Subcutaneous abdominal adipose tissue (tissue), 5 donors: ENCODE results near the gene TNPO3.
"Not testable (repeated sequence)": the region's sequence is repeated elsewhere in the genome, so short reads cannot be mapped to it uniquely, and the experiment has no call there.

Experiments used
- H3K27ac ChIP-seq: one replicate; pipeline ENCODE4 v1.7.0; 2013; ENCODE audit warnings: low read depth, mild to moderate bottlenecking, inconsistent platforms, low read length, moderate library complexity
- H3K27me3 ChIP-seq, 5 donors: one replicate each; pipeline ENCODE4 v1.7.0; 2013; ENCODE audit warnings: low read length in 5 of 5, inconsistent platforms in 1 of 5; ENCODE audit not compliant: control insufficient read depth in 5 of 5, insufficient read depth in 4 of 5
- H3K36me3 ChIP-seq, 5 donors: one replicate each; pipeline ENCODE4 v1.7.0; 2013; ENCODE audit warnings: low read length in 5 of 5; ENCODE audit not compliant: control insufficient read depth in 5 of 5, insufficient read depth in 5 of 5
- H3K4me1 ChIP-seq, 5 donors: one replicate each; pipeline ENCODE4 v1.7.0; 2013; ENCODE audit warnings: low read length in 5 of 5, mild to moderate bottlenecking in 3 of 5, moderate library complexity in 1 of 5; ENCODE audit not compliant: control insufficient read depth in 5 of 5, insufficient read depth in 5 of 5
- H3K4me3 ChIP-seq, 5 donors: one replicate each; pipeline ENCODE4 v1.7.0; 2013; ENCODE audit warnings: low read length in 5 of 5, low read depth in 1 of 5
- H3K9ac ChIP-seq, 5 donors: one replicate each; pipeline ENCODE4 v1.7.0; 2013; ENCODE audit warnings: low read length in 5 of 5, mild to moderate bottlenecking in 4 of 5, moderate library complexity in 3 of 5
- H3K9me3 ChIP-seq, 5 donors: one replicate each; pipeline ENCODE4 v1.7.0; 2013; ENCODE audit warnings: low read length in 5 of 5; ENCODE audit not compliant: control insufficient read depth in 5 of 5
- donor health status: healthy.
- donor health status: healthy.
- donor health status: healthy.
- donor health status: healthy.
- donor health status: healthy.

The TNPO3 gene

DNA sequence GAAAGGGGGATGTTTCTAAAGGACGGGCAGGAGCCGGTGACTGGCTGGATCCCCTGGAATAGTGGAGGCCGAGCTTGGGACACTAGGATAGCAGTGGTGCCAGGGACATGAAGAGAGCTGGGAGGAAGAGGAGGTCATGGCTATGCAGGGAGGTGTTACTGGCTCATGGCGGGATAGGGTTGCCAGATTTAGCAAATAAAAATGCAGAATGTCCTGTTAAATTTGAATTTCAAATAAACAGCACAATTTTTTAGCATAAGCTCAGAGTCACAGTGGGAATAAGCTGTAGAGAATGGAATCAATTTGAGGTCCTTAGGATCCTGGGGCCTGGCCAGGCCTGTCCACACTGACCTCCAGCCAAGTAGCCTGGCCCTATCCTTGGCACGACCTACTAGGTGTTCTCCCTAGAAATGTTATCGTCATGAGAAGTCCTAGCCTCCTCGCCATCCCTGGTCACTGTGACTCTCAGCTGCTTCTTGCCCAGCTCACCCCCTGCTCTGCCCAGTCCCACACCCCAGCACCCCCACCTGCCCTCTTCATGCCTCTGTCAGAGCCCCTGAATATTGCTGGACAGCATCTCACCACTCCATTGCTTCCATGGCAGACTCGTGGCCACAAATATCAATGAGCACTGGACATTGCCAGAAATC lies 136.8 kb downstream of the TNPO3 start:
- no peak overlapping the region for H3K27ac ChIP-seq
- H3K27me3 ChIP-seq, result peaks cover 11 to 50% (median 26%) of the 10 kb centered on the region in 5 donors
- no peaks in the 10 kb centered on the region for H3K9me3 ChIP-seq
- peaks cover 0 to 17% (median 6%) of the 10 kb centered on the region in 5 donors for H3K4me1 ChIP-seq
- H3K4me3 ChIP-seq, result no peak overlapping the region
- H3K36me3 ChIP-seq, result no peaks in the 10 kb centered on the region
- no peak overlapping the region for H3K9ac ChIP-seq

- H3K36me3 ChIP-seq, result no peaks in the 10 kb centered on the region
- peaks cover 11 to 44% (median 26%) of the 10 kb centered on the region in 5 donors for H3K27me3 ChIP-seq
- H3K9me3 ChIP-seq, result no peaks in the 10 kb centered on the region
- H3K4me3 ChIP-seq, result no peak overlapping the region
- no peak overlapping the region for H3K27ac ChIP-seq
- H3K9ac ChIP-seq, result no peak overlapping the region
- H3K4me1 ChIP-seq, result peaks cover 0 to 17% (median 6%) of the 10 kb centered on the region in 5 donors
Measured at GRCh38 chr7:128917122-128917521, 137.8 kb downstream of the TNPO3 start.

DNA sequence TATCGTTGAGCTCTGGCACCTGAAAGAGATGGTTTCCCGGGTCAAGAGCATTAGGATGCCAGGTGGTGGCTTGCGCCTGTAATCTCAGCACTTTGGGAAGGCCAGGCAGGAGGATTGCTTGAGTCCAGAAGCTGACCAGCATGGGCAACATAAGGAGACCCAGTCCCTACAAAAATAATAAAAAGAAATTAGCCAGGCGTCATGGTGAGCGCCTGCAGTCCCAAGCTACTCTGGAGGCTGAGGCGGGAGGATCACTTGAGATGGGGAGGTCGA lies 138.3 kb downstream of the TNPO3 start:
- peaks cover 0 to 23% (median 6%) of the 10 kb centered on the region in 5 donors for H3K4me1 ChIP-seq
- peaks cover 11 to 40% (median 21%) of the 10 kb centered on the region in 5 donors for H3K27me3 ChIP-seq
- H3K9ac ChIP-seq, result no peak overlapping the region
- H3K4me3 ChIP-seq, result no peak overlapping the region
- H3K9me3 ChIP-seq, result no peaks in the 10 kb centered on the region
- no peak overlapping the region for H3K27ac ChIP-seq
- H3K36me3 ChIP-seq, result no peaks in the 10 kb centered on the region

- peak overlapping the region in 2 of 5 donors; percentile 36 to 47 for H3K4me3 ChIP-seq
- peaks cover 11 to 43% (median 19%) of the 10 kb centered on the region in 5 donors for H3K27me3 ChIP-seq
Measured at GRCh38 chr7:128915841-128916642, 138.9 kb downstream of the TNPO3 start.

DNA sequence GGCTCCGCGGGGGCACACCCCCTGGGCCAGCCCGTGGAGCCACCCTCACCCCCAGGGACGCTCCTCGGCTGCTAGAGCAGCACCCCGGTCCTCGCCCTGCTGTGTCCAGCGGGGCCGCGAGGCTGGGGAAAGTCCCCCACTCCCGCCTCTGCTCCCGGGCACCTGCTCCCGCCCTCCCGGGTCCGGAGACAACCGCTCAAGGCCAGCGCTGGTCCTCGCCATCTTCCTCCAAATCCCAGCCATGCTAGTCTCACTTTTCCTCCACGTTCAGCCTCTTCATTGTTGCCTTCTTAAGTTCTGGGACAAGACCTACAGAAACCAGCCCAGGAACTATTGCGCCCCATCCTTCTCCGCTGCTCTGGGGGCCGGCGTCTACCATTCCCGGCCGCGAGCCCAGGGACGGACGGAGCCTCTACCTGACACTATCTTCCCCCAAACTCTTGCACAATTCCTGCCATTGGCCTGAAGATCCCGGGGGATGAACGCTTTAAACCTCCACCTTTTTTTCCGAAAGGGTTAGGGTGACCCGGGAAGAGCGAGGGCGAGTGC lies 139.6 kb downstream of the TNPO3 start:
- Histone ChIP-seq H3K27me3 (peaks cover 11 to 36% (median 16%) of the 10 kb centered on the region in 5 donors), H3K36me3 (no peaks in the 10 kb centered on the region), H3K9ac (no peak overlapping the region), H3K4me3 (peak overlapping the region in 2 of 5 donors; percentile 36 to 47), H3K4me1 (peaks cover 0 to 32% (median 17%) of the 10 kb centered on the region in 5 donors), H3K9me3 (no peaks in the 10 kb centered on the region), H3K27ac (no peak overlapping the region)

More at GRCh38 chr7:128915841-128916642, 138.9 kb downstream of the TNPO3 start:
- Histone ChIP-seq H3K4me1 (peaks cover 0 to 28% (median 12%) of the 10 kb centered on the region in 5 donors), H3K9me3 (no peaks in the 10 kb centered on the region), H3K36me3 (no peaks in the 10 kb centered on the region), H3K27ac (no peak overlapping the region), H3K9ac (no peak overlapping the region)

GRCh38 chr7:128914566-128915151 lies 140.3 kb downstream of the TNPO3 start:
- Histone ChIP-seq H3K9me3 (no peaks in the 10 kb centered on the region), H3K27me3 (peaks cover 11 to 43% (median 19%) of the 10 kb centered on the region in 5 donors), H3K27ac (no peak overlapping the region), H3K4me3 (no peak overlapping the region), H3K36me3 (no peaks in the 10 kb centered on the region), H3K4me1 (peaks cover 0 to 34% (median 24%) of the 10 kb centered on the region in 5 donors), H3K9ac (no peak overlapping the region)

- Histone ChIP-seq H3K4me3 (no peak overlapping the region), H3K9me3 (no peaks in the 10 kb centered on the region), H3K9ac (no peak overlapping the region), H3K27ac (no peak overlapping the region), H3K36me3 (no peaks in the 10 kb centered on the region), H3K4me1 (peaks cover 1 to 36% (median 26%) of the 10 kb centered on the region in 5 donors), H3K27me3 (peaks cover 11 to 47% (median 20%) of the 10 kb centered on the region in 5 donors)
Measured at GRCh38 chr7:128913870-128914565, 140.9 kb downstream of the TNPO3 start.

DNA sequence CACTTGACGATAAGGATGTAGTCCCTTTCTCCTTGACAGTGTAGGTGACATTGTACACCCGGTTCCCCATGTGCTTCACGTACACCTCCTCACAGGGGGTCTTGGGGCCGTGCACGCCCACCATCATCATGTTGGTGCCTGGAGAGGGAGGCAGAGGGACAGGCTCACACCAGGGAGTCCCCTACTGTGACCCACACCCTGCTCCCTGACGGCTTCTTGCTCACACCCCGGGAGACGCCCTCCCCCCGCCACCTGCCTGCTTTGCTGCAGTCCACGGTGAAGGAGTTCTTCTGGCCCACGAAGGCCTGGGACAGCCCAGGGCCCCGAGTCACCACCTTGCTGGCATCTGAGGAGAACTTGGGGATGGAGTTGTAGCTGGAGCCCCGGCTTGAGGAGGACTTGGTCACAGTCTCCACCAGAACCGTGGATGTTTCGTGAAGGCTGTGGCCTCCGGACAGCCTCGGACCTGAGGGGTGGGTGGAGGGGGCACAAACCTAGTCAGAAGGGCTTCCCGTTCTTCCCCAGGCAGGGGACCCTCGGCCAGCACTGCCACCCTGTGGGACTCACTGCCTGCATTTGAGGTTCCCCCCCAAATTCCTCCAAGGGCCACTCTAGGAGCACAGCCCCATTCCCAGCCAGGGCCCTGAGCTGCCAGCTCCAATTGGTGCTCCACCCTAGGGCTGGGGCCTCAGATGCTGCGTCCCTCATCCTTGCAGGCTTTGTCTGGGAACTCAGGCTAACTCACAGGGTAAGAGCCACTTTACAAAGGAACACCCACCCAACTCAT lies 142.0 kb downstream of the TNPO3 start:
- not testable (repeated sequence) for H3K27ac ChIP-seq, H3K4me3 ChIP-seq, H3K9me3 ChIP-seq, H3K36me3 ChIP-seq, H3K9ac ChIP-seq
- H3K4me1 ChIP-seq, result peaks cover 1 to 36% (median 26%) of the 10 kb centered on the region in 5 donors
- peaks cover 11 to 41% (median 20%) of the 10 kb centered on the region in 5 donors for H3K27me3 ChIP-seq

DNA sequence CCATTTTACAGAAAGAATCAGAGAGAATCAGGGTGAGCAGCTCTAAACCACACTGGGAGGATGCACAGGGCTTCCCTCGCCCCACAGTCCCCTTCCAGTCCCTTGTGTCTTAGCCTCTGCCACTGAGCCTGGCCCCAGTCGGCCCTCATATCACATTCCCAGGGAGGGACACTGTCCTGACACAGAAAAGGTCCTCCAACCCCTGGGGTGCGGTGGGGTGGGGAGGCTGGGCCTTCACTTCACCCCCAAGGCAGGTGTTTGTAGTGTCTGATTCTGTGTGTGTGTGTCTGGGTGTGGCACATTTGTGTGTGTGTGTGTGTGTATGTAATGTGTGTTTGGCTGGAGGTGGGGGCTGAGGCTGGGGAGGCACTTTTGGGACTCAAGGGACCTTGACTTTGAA lies 142.6 kb downstream of the TNPO3 start:
- no peaks in the 10 kb centered on the region for H3K9me3 ChIP-seq
- peaks cover 1 to 36% (median 26%) of the 10 kb centered on the region in 5 donors for H3K4me1 ChIP-seq
- no peaks in the 10 kb centered on the region for H3K36me3 ChIP-seq
- H3K27me3 ChIP-seq, result peaks cover 11 to 41% (median 20%) of the 10 kb centered on the region in 5 donors
- no peak overlapping the region for H3K9ac ChIP-seq
- no peak overlapping the region for H3K4me3 ChIP-seq
- no peak overlapping the region for H3K27ac ChIP-seq
